GM12891 (cell line): ENCODE measurements around the gene GAS7.
A peak's percentile ranks its signal among the peaks of the same experiment; 100 is the strongest.

ENCODE experiments used
- DNase-seq: peaks from one replicate; pipeline ENCODE4 v3.0.0; 2011; ENCODE audit warnings: low spot score; ENCODE audit not compliant: insufficient read length
- FAIRE-seq: peaks from 2 replicates; lab custom pipeline; 2011; peaks lifted over from hg19 to GRCh38; lab: Jason Lieb, UNC
- PAX5 ChIP-seq: IDR thresholded peaks from 2 replicates; pipeline ENCODE4 v1.6.1; 2011; ENCODE audit warnings: low read length, moderate library complexity, mild to moderate bottlenecking; ENCODE audit not compliant: insufficient read depth, severe bottlenecking
- POLR2A ChIP-seq: IDR thresholded peaks from 2 replicates; pipeline ENCODE4 v1.6.1; 2011; ENCODE audit warnings: low read depth, low read length, control low read depth
- POLR2AphosphoS5 ChIP-seq: IDR thresholded peaks from 2 replicates; pipeline ENCODE4 v1.6.1; 2011; ENCODE audit warnings: low read depth, low read length, control low read depth
- POU2F2 ChIP-seq: IDR thresholded peaks from 2 replicates; pipeline ENCODE4 v1.6.1; 2011; ENCODE audit warnings: low read depth, mild to moderate bottlenecking, control low read depth, low read length, moderate library complexity
- SPI1 ChIP-seq: IDR thresholded peaks from 2 replicates; pipeline ENCODE4 v1.6.1; 2011; ENCODE audit warnings: low read depth, low read length, control low read depth
- TAF1 ChIP-seq: IDR thresholded peaks from 2 replicates; pipeline ENCODE4 v1.6.1; 2011; ENCODE audit warnings: low read depth, low read length, control low read depth

The GAS7 gene

DNA sequence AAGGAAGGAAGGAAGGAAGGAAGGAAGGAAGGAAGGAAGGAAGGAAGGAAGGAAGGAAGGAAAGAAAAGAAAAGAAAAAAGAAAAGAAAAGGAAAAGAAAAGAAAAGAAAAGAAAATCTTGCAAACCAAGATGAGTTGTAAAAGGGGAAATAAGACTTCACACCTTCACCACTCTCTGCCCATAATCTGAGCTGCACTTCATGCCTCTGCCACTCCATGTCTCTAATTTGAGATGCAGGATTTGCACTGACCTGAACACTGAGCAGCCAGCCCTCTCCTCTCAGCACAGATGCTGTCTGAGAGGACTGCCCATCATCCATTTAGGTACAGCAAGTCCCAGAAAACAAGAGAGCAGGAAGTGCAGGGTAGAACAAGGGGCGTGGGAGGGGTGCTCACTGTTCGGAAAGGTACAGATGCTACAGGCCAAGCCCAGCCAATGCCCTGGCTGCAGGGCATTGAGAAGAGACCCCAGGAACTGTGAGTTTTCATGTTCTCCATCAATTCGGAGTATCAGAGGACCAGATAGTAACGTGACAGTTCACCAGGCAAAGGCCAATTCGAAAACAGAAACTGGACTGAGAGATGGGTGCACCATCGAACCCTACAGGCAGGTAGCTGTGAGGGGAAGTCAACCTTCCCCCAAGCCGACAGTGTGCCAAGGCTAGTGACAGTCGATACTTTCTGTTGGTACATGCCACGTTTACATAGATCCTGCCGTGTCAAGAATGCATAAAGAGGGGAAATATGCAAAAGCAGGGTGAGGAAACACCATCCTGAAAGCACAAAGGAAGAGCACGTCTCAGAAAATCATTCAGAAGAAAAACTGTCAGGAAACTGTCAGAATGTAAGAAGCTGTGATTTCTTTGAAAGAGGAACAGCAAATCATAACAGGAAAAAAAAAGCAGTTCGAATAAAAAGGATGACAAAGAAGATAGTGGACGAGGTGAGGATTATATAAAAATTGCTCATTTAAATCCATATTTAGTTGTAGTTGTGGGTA, 151.3 kb downstream of the GAS7 start:
- DNase-seq (no peak), FAIRE-seq (peak; percentile 99)
- TF ChIP-seq SPI1 (peak; percentile 33; the same call in 1 of the 2 replicates), POLR2AphosphoS5 (no peak), TAF1 (no peak)

- TF ChIP-seq SPI1 (no peak), TAF1 (no peak), PAX5 (no peak), POLR2AphosphoS5 (no peak), POLR2A (no peak)
- DNase-seq (no peak), FAIRE-seq (no peak)
Measured at GRCh38 chr17:10045871-10046658, 152.3 kb downstream of the GAS7 start.

DNA sequence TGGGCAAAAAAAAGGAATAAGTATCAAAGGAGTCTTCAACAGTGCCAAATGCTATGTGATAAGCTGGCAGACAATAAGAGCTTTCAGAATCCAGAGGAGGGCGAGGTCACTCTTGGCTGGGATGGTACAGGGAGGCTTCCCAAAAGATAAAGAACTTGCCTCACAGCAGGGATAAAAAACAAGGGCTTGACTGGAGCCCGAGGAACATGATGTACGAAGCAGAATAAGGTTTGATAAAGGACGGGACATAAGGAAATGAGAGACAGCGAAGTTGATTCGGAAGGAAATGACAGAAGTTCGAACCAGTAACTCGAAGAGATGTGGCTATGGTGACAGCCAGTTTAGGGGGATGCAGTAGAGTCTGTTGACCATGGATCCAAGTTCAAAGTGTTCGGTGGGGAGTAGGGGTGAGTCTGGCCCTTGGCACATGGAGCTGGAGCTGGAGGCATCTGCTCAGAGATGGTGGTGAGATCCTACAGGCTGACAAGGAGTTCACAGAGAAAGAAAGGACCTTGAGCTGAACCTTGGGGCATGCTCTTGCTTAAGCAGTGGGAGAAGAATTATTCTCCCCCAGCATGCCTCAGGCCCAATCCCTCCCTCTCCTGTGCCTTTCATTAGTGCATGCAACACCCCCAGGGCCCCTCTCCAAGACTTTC, 155.7 kb downstream of the GAS7 start:
- TF ChIP-seq PAX5, result no peak
- DNase-seq (no peak), FAIRE-seq (peak; percentile 88)

- FAIRE-seq (no peak), DNase-seq (no peak)
- TF ChIP-seq TAF1 (no peak), POLR2AphosphoS5 (no peak), POLR2A (no peak), PAX5 (peak; percentile 31), SPI1 (no peak), POU2F2 (peak; percentile 91)
Measured at GRCh38 chr17:10041916-10042588, 156.4 kb downstream of the GAS7 start.

- TF ChIP-seq POLR2A (0 out of 2 replicates have a peak, but pooled peaks have one; percentile 24), SPI1 (no peak)
- FAIRE-seq, result peak; percentile 23
- no peak for DNase-seq
Measured at GRCh38 chr17:10041287-10041612, 157.2 kb downstream of the GAS7 start.

DNA sequence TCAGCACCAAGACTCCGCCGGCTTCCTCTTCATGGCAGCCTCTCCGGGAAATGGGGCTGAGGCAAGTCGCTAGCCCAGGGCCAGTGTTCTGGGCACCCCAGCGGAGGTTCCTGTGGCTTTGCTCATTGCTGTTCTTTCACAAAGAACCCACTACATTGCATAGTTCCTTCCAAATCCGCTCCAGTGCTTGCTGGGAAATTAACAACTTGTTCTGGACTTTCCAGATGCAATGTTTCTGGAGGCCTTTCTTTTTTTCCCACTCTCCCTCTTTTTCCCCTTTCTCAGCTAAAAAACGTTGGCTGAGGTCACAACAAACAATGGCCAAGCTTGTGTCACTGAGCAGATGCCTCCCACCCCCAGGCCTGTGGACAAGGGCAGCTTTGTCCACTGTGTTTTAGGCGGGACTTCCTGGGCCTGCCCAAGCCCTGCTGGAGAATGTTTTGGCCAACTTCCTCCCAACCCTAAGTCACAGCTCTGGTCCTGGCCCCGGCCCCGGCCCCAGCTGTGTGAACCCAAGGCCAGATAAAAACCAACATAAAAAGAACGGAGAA, 161.8 kb downstream of the GAS7 start:
- DNase-seq, result no peak
- no peak for TF ChIP-seq PAX5
- TF ChIP-seq POLR2AphosphoS5, result no peak
- no peak for TF ChIP-seq TAF1
- TF ChIP-seq POU2F2, result no peak
- TF ChIP-seq SPI1, result no peak
- TF ChIP-seq POLR2A, result no peak

DNA sequence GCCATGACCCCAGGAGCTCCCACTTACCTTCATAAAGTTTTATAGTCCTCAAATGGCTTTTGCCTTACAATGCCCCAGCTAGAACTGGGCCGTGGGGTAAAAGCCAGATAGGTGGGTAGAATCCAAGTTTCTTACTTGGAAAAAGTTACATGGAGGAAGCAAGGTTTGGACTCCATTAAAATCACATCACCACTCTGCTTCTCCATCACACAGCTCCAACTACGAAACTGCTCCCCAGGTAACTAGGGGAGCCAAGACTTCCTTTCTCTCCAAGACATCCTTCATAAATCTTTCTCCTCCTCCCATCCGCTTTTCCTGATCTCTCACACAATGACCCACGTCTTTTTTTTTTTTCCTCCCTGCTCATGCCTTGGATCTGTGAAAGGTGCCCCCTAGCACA, 162.5 kb downstream of the GAS7 start:
- TF ChIP-seq POLR2AphosphoS5 (no peak), POLR2A (no peak), TAF1 (no peak), PAX5 (no peak), POU2F2 (no peak), SPI1 (no peak)
- DNase-seq, result no peak
- FAIRE-seq, result no peak

More for the DNA sequence above, 161.8 kb downstream of the GAS7 start:
- no peak for FAIRE-seq

- peak; percentile 38 for FAIRE-seq
- no peak for TF ChIP-seq TAF1
- TF ChIP-seq POLR2A, result no peak
- no peak for TF ChIP-seq POU2F2
- no peak for TF ChIP-seq PAX5
- no peak for DNase-seq
Measured at GRCh38 chr17:10034719-10035475, 163.5 kb downstream of the GAS7 start.

DNA sequence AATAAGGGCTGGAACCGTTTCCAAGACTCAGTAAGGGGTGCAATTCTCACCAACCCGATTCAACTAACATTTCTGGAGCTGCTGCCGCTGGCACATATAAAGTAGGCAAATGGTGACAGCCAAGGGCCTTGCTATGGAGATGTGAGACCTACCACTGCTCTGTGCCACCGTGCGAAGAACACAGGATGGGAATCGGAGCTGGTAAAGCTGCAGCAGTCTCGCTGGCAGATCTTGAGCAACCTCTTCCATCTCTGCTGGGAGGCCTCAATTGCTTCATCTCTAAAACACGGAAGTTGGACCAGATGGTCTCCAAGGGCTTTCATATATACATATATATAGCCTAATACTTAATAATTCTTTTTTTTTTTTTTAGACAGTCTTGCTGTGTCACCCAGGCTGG, 164.4 kb downstream of the GAS7 start:
- DNase-seq (no peak), FAIRE-seq (peak; percentile 54)
- no peak for TF ChIP-seq POLR2A
- TF ChIP-seq SPI1, result no peak
- TF ChIP-seq PAX5, result no peak
